Kidney (tissue), 14 donors: Measurements from ENCODE around the gene ARL6IP1. TPM values are rescaled to one million over a fixed set of nuclear protein-coding genes. Genes with fewer than 3 reads are reported as not detected.

ENCODE experiments used
- DNase-seq, 5 donors: peaks; one replicate each; pipeline ENCODE4 v3.0.0-alpha.2; 2013 to 2020
- FAIRE-seq: peaks from 2 replicates; lab custom pipeline; 2012; peaks lifted over from hg19 to GRCh38; lab: Jason Lieb, UNC
- H3K27ac ChIP-seq, 2 donors: one replicate each; pipeline ENCODE4 v1.7.0; 2013; ENCODE audit warnings: low read depth in 2 of 2, low read length in 2 of 2, inconsistent platforms in 1 of 2
- H3K27me3 ChIP-seq: one replicate; pipeline ENCODE4 v1.7.1; 2013; ENCODE audit warnings: low read length, inconsistent platforms; ENCODE audit not compliant: control insufficient read depth, insufficient read depth
- H3K36me3 ChIP-seq, 3 donors: one replicate each; pipeline versions ENCODE4 v1.7.0 to v1.7.1; 2013; ENCODE audit warnings: low read length in 3 of 3, control low read depth in 1 of 3, inconsistent platforms in 1 of 3; ENCODE audit not compliant: insufficient read depth in 3 of 3, control insufficient read depth in 2 of 3
- H3K4me1 ChIP-seq, 3 donors: one replicate each; pipeline versions ENCODE4 v1.7.0 to v1.7.1; 2013; ENCODE audit warnings: low read length in 3 of 3, inconsistent platforms in 1 of 3, low read depth in 1 of 3; ENCODE audit not compliant: control insufficient read depth in 2 of 3, insufficient read depth in 2 of 3
- H3K4me3 ChIP-seq, 3 donors: one replicate each; pipeline versions ENCODE4 v1.7.0 to v1.8.1; 2013; ENCODE audit warnings: low read length in 3 of 3, control low read depth in 1 of 3, inconsistent platforms in 1 of 3
- H3K9ac ChIP-seq, 3 donors: one replicate each; pipeline versions ENCODE4 v1.7.0 to v1.7.1; 2013; ENCODE audit warnings: low read length in 3 of 3, control low read depth in 1 of 3, inconsistent platforms in 1 of 3
- H3K9me3 ChIP-seq, 3 donors: one replicate each; pipeline versions ENCODE4 v1.7.0 to v1.7.1; 2013; ENCODE audit warnings: low read length in 3 of 3, control low read depth in 1 of 3, inconsistent platforms in 1 of 3; ENCODE audit not compliant: control insufficient read depth in 2 of 3, insufficient read depth in 1 of 3
- intact Hi-C: fragments of 100-400 bp; cut with DNase I; formaldehyde crosslinking; loops from one replicate; pipeline ENCODE4 v1.11.1; 2022
- polyA plus RNA-seq: library from polyadenylated mRNA; stranded (reverse); fragments of 350-450 nt; fragmentation: Illumina TruSeq; extraction: RNeasy Lipid Tissue Mini Kit (QIAGEN cat#74804); gene quantifications from one replicate; pipeline ENCODE4 v1.2.3, GENCODE V29; 2014; ENCODE audit warnings: low read depth, low replicate concordance; ENCODE audit not compliant: insufficient read depth
- total RNA-seq: library from RNA; stranded (reverse); fragmentation: NEBNext Ultra II Directional; extraction: Animal tissue kit (Norgen Biotek cat#: 25700); gene quantifications from one replicate; pipeline ENCODE4 v1.2.1, GENCODE V29; 2021
- TF ChIP-seq, protein P1 (sequence below): IDR thresholded peaks from 3 replicates; pipeline ENCODE4 v1.5.1; 2012; ENCODE audit warnings: mild to moderate bottlenecking, moderate library complexity, borderline replicate concordance; ENCODE audit not compliant: insufficient read depth; ENCODE audit errors: extremely low read depth
- donor health status: control.
- donor health status: control.
- donor health status: control.
- donor health status: control.
- donor health status: control.
- donor health status: DM: yes; HTN: yes; CAD: no.
- donor health status: Normal renal cell carcinoma (clear cell type).

ARL6IP1 gene
- total and polyA plus RNA-seq, 2 donors from 2014 or later = 99.5 to 107 TPM

GRCh38 chr16:18816286-18816685 is 14.9 kb upstream of the ARL6IP1 start:
- Histone ChIP-seq H3K9me3 (no peaks in the 10 kb centered on the region), H3K27me3 (no peaks in the 10 kb centered on the region), H3K9ac (no peak overlapping the region), H3K36me3 (peaks cover 8 to 43% (median 31%) of the 10 kb centered on the region in 3 donors), H3K27ac (no peak overlapping the region), H3K4me3 (no peak overlapping the region), H3K4me1 (no peaks in the 10 kb centered on the region)
- DNase-seq (no peak), FAIRE-seq (no peak)
- TF ChIP-seq, protein P1, sequence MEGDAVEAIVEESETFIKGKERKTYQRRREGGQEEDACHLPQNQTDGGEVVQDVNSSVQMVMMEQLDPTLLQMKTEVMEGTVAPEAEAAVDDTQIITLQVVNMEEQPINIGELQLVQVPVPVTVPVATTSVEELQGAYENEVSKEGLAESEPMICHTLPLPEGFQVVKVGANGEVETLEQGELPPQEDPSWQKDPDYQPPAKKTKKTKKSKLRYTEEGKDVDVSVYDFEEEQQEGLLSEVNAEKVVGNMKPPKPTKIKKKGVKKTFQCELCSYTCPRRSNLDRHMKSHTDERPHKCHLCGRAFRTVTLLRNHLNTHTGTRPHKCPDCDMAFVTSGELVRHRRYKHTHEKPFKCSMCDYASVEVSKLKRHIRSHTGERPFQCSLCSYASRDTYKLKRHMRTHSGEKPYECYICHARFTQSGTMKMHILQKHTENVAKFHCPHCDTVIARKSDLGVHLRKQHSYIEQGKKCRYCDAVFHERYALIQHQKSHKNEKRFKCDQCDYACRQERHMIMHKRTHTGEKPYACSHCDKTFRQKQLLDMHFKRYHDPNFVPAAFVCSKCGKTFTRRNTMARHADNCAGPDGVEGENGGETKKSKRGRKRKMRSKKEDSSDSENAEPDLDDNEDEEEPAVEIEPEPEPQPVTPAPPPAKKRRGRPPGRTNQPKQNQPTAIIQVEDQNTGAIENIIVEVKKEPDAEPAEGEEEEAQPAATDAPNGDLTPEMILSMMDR = no peak
- intact Hi-C loops = no loop called here

DNA sequence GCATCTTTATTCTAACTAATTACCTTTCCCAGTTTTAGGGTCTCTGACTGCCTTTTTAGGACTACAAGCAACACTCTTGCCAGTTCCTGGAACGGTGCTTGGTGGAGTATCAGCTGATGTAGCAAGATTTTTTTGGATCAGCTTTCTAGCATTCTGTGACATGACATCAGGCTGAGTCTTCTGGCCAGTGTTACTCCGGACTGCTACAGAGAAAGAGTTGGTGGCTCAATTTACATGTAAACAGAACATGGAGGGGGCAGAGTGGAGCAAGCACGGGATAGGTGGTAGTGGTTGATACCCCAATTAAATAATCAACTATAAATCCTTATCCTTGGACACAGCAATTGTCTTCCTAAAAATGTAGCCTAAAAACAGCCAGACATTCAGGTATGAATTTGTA is 10.6 kb upstream of the ARL6IP1 start:
- Histone ChIP-seq H3K4me3 (no peak overlapping the region), H3K4me1 (no peaks in the 10 kb centered on the region), H3K27me3 (no peaks in the 10 kb centered on the region), H3K27ac (no peak overlapping the region), H3K9ac (no peak overlapping the region), H3K9me3 (no peaks in the 10 kb centered on the region), H3K36me3 (peaks cover 5 to 51% (median 45%) of the 10 kb centered on the region in 3 donors)
- DNase-seq (no peak), FAIRE-seq (no peak)
- TF ChIP-seq, protein P1 = no peak
- intact Hi-C loops = no loop called here

- no peak overlapping the region for H3K4me3 ChIP-seq
- intact Hi-C loops = no loop called here
- H3K9me3 ChIP-seq = no peaks in the 10 kb centered on the region
- TF ChIP-seq, protein P1 = no peak
- DNase-seq (no peak), FAIRE-seq (no peak)
- H3K4me1 ChIP-seq = no peaks in the 10 kb centered on the region
- no peaks in the 10 kb centered on the region for H3K27me3 ChIP-seq
- H3K9ac ChIP-seq = no peak overlapping the region
- H3K36me3 ChIP-seq = peaks cover 5 to 36% (median 35%) of the 10 kb centered on the region in 3 donors
- H3K27ac ChIP-seq = no peak overlapping the region
These were observed 7.8 kb upstream of the ARL6IP1 start for GRCh38 chr16:18809165-18809564.

- intact Hi-C loops = no loop called here
- Histone ChIP-seq H3K9me3 (no peaks in the 10 kb centered on the region), H3K27ac (no peak overlapping the region), H3K27me3 (no peaks in the 10 kb centered on the region), H3K36me3 (peaks cover 0 to 19% (median 18%) of the 10 kb centered on the region in 3 donors), H3K4me1 (peaks cover 0 to 7% (median 0%) of the 10 kb centered on the region in 3 donors), H3K9ac (no peak overlapping the region), H3K4me3 (no peak overlapping the region)
- FAIRE-seq (no peak), DNase-seq (no peak)
- TF ChIP-seq, protein P1 = no peak
These were observed 4.0 kb upstream of the ARL6IP1 start for GRCh38 chr16:18805257-18805773.
